Panc1 (cell line): ENCODE data around the gene ZNF594. TPM values are rescaled to one million over a fixed set of nuclear protein-coding genes. Genes with fewer than 3 reads are reported as not detected.
"Not testable (repeated sequence)": the region's sequence is repeated elsewhere in the genome, so short reads cannot be mapped to it uniquely, and the experiment has no call there.

ENCODE experiments used
- ATAC-seq: fragments of 200-7000 bp; cut with Tn5 transposase; 2 replicates; pipeline ENCODE4 v1.9.1; 2020; ENCODE audit warnings: mild to moderate bottlenecking, moderate library complexity
- BruUV-seq: library from RNA; stranded (reverse); fragments of 400-500 nt; replicated peaks from 2 replicates; lab custom pipeline; 2021; lab: Mats Ljungman, UMichigan
- CTCF ChIA-PET: fragments of 300-600 bp; sonication (Branson Sonifier 250); formaldehyde crosslinking; loops from one replicate; lab custom pipeline; 2022; ENCODE audit warnings: antibody characterized with exemption; lab: Charles Lee
- POLR2A ChIA-PET: fragments of 300-600 bp; sonication (Branson Sonifier 250); formaldehyde crosslinking; loops from one replicate; lab custom pipeline; 2022; ENCODE audit warnings: antibody characterized with exemption; lab: Charles Lee
- DNase-seq: peaks from one replicate; pipeline ENCODE4 v3.0.0-alpha.2; 2010; ENCODE audit warnings: low read depth, low spot score
- H3K27ac ChIP-seq: 2 replicates; pipeline ENCODE4 v1.5.1; 2011; ENCODE audit warnings: mild to moderate bottlenecking, low read length, inconsistent platforms
- H3K27me3 ChIP-seq: fragments of 200-500 bp; sonication (Bioruptor generic); 2 replicates; pipeline ENCODE4 v1.6.0; 2014; ENCODE audit warnings: low read length, inconsistent platforms; ENCODE audit not compliant: control insufficient read depth, insufficient read depth
- H3K36me3 ChIP-seq: fragments of 200-500 bp; sonication (Bioruptor generic); 2 replicates; pipeline ENCODE4 v1.5.1; 2014; ENCODE audit warnings: inconsistent platforms, mild to moderate bottlenecking, low read length, moderate library complexity; ENCODE audit not compliant: control insufficient read depth, insufficient read depth
- H3K4me1 ChIP-seq: 2 replicates; pipeline ENCODE4 v1.5.1; 2011; ENCODE audit warnings: inconsistent platforms, mild to moderate bottlenecking, low read length, moderate library complexity; ENCODE audit not compliant: control insufficient read depth, insufficient read depth
- H3K4me3 ChIP-seq, 2 experiments: 2 replicates each; pipeline ENCODE4 v1.5.1; 2011 to 2012; ENCODE audit warnings: low read depth in 2 of 2, low read length in 2 of 2, mild to moderate bottlenecking in 2 of 2, inconsistent platforms in 1 of 2, moderate library complexity in 1 of 2
- H3K9me3 ChIP-seq: fragments of 200-500 bp; sonication (Bioruptor generic); 2 replicates; pipeline ENCODE4 v1.5.1; 2014; ENCODE audit warnings: low read depth, mild to moderate bottlenecking, inconsistent platforms, low read length, moderate library complexity; ENCODE audit not compliant: control insufficient read depth, insufficient read depth
- POLR2AphosphoS5 ChIP-seq: IDR thresholded peaks from 2 replicates; pipeline ENCODE4 v1.6.1; 2012; ENCODE audit warnings: mild to moderate bottlenecking, low read depth, low read length, moderate library complexity
- REST ChIP-seq, 2 experiments: IDR thresholded peaks; 2 replicates each; pipeline ENCODE4 v1.6.1; 2011 to 2012; ENCODE audit warnings: low read depth in 2 of 2, control low read depth in 1 of 2, low read length in 1 of 2, mild to moderate bottlenecking in 1 of 2, moderate library complexity in 1 of 2; ENCODE audit not compliant: insufficient read depth in 1 of 2
- SIN3A ChIP-seq: IDR thresholded peaks from 2 replicates; pipeline ENCODE4 v1.6.1; 2012; ENCODE audit warnings: low read depth, mild to moderate bottlenecking, low read length, moderate library complexity, borderline replicate concordance; ENCODE audit not compliant: insufficient read depth
- TCF7L2 ChIP-seq: IDR thresholded peaks from 2 replicates; pipeline ENCODE4 v1.6.1; 2011; ENCODE audit warnings: mild to moderate bottlenecking, low read depth, low read length, inconsistent platforms
- in situ Hi-C: cut with HindIII; loops from 2 replicates; pipeline ENCODE4 v1.10.0; 2016; ENCODE audit warnings: low sequenced_read_pairs, low pct_unique_long_range_greater_than_20kb
- intact Hi-C: fragments of 100-400 bp; cut with micrococcal nuclease; formaldehyde crosslinking; loops from one replicate; pipeline ENCODE4 v1.10.0; 2022; ENCODE audit not compliant: unreplicated experiment
- total RNA-seq: library from RNA; stranded (reverse); gene quantifications from one replicate; pipeline ENCODE4 v1.2.1, GENCODE V29; 2021; ENCODE audit not compliant: unreplicated experiment
- TF ChIP-seq, protein P1 (sequence below): fragments of 450-650 bp; IDR thresholded peaks from 2 replicates; pipeline ENCODE4 v1.5.1; 2017; ENCODE audit warnings: mild to moderate bottlenecking

Gene ZNF594
- total RNA-seq, 1 experiment from 2014 or later = 5.6 TPM

GRCh38 chr17:5131146-5131715 lies 60.4 kb downstream of the ZNF594 start:
- in situ Hi-C loops (no loop called here), intact Hi-C loops (no loop called here)
- TF ChIP-seq REST (IDR thresholded peaks at IDR 0.05; ENCODE audit: insufficient read depth in 1 of 2, low read depth in 2 of 2, low read length in 1 of 2) (no peak), POLR2AphosphoS5 (no peak), TCF7L2 (no peak), SIN3A (no peak)
- TF ChIP-seq, protein P1, sequence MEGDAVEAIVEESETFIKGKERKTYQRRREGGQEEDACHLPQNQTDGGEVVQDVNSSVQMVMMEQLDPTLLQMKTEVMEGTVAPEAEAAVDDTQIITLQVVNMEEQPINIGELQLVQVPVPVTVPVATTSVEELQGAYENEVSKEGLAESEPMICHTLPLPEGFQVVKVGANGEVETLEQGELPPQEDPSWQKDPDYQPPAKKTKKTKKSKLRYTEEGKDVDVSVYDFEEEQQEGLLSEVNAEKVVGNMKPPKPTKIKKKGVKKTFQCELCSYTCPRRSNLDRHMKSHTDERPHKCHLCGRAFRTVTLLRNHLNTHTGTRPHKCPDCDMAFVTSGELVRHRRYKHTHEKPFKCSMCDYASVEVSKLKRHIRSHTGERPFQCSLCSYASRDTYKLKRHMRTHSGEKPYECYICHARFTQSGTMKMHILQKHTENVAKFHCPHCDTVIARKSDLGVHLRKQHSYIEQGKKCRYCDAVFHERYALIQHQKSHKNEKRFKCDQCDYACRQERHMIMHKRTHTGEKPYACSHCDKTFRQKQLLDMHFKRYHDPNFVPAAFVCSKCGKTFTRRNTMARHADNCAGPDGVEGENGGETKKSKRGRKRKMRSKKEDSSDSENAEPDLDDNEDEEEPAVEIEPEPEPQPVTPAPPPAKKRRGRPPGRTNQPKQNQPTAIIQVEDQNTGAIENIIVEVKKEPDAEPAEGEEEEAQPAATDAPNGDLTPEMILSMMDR = no peak
- no peak for ATAC-seq
- DNase-seq = no peak
- Histone ChIP-seq H3K4me3 (no peak overlapping the region), H3K27ac (no peak overlapping the region), H3K9me3 (no peaks in the 10 kb centered on the region), H3K27me3 (no peaks in the 10 kb centered on the region), H3K4me1 (no peaks in the 10 kb centered on the region), H3K36me3 (no peaks in the 10 kb centered on the region)
- ChIA-PET CTCF (no interaction called here), POLR2A (no interaction called here)
- no TSS peak for BruUV-seq

- in situ Hi-C loops, intact Hi-C loops, H3K9me3 ChIP-seq, H3K27ac ChIP-seq, BruUV-seq, DNase-seq, H3K36me3 ChIP-seq, POLR2A ChIA-PET, ATAC-seq, CTCF ChIA-PET, H3K27me3 ChIP-seq, H3K4me3 ChIP-seq, H3K4me1 ChIP-seq: not testable (repeated sequence)
Observed at GRCh38 chr17:5130687-5131086, 61.0 kb downstream of the ZNF594 start.

DNA sequence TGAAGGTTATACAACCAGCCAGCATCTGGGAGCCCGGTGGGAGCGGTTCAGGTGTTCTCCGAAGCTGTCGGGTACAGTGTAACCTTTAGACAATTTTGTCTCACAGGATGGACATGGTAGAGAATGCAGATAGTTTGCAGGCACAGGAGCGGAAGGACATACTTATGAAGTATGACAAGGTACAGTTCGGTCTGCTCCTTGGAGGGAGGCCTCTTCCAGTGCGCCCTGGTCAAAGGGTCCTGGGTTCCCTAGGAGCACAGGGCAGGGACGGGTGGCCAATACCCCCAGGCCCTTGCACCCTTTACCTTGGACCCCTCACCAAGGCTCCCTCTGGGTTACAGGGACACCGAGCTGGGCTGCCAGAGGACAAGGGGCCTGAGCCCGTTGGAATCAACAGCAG lies 61.4 kb downstream of the ZNF594 start:
- H3K4me1 ChIP-seq, intact Hi-C loops, BruUV-seq, H3K27ac ChIP-seq, H3K9me3 ChIP-seq, H3K4me3 ChIP-seq, in situ Hi-C loops, H3K27me3 ChIP-seq, CTCF ChIA-PET, DNase-seq, H3K36me3 ChIP-seq, POLR2A ChIA-PET, ATAC-seq: not testable (repeated sequence)

DNA sequence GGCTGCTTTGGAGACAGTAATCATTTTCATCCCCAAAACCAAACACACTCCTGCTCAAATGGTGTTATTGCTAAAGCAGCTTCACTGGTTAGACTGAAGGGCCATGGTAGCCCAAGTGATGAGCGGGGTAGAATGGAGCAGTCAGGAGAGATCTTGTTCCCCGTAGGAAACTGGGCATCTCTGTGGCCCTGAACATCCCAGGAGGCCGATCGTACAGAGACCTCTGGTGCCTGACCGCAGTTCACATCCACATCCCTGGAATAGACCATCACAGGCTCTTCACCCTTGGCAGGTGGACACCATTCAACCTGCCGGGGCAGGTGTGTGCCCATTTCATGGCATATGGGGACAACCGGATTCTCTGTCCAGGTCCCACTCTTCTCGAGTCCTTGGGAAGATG lies 61.9 kb downstream of the ZNF594 start:
- POLR2A ChIA-PET, CTCF ChIA-PET, H3K27me3 ChIP-seq: not testable (repeated sequence)

More for the DNA sequence above, 61.9 kb downstream of the ZNF594 start:
- DNase-seq, H3K27ac ChIP-seq, in situ Hi-C loops, H3K36me3 ChIP-seq, intact Hi-C loops, H3K4me3 ChIP-seq, H3K9me3 ChIP-seq, BruUV-seq, H3K4me1 ChIP-seq, ATAC-seq: not testable (repeated sequence)
